Hematopoietic multipotent progenitor cell treated with erythropoietin and hydrocortisone succinate and interleukin-3 and kit ligand, for 15 days (in vitro differentiated cells): ENCODE measurements around the gene EYA2.

Source experiments
- DNase-seq: peaks from one replicate; pipeline ENCODE4 v3.0.0-alpha.2; 2015; ENCODE audit warnings: low spot score

The EYA2 gene

DNA sequence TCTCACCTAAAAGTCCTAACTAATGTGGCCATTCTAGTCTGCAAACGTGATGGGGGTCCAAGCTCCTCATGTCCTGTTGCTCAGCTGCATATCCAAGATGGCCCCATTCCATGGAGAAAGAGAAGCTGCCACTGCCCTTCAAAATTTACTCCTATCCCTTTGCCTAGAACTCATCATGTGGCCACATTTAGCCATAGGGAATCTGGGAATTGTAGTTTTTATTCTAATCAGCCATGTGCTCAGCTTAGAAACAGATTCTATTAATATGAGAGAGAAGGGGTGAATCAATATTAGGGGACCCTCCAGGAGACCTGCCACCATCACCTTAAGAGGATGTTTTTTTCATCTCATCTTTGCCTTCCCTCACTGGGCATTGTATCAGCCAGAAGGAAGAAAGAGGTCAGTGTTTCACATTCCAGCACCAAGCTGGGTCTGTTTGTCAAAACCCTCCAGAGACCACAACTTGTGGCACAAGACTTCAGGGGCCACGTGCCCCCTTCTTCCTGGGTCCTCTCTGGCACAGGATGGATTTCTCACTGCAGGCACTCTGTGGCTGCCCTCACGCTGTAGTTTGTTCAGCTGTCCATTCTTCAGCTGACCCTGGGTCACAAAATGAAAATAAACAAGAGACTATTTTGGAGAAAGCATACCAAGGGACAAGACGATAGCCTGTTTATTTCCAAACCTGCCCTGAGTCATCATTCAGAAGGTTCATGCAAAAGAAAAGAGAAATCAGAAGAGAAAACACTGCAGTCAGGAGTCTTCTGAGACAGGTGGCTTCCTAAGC, 172.0 kb downstream of the EYA2 start:
- DNase-seq = no peak

DNA sequence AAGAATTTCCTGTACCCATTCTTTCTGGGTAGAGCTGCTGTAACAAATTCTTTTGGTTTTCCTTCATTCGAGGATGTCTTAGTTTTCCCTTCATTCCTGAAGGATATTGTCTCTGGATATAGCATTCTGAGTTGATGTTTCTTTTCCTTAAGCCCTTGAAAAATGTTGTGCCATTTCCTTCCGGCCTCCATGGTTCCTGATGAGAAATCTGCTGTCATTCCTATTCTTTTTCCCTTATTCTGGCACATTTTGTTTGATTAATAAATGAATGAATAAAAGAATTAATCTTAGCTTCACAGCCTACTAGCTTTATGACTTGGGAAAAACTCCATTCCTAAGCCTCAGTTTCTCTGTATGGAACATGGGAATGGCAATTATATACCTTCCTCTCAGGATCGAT, 173.1 kb downstream of the EYA2 start:
- DNase-seq = no peak

DNA sequence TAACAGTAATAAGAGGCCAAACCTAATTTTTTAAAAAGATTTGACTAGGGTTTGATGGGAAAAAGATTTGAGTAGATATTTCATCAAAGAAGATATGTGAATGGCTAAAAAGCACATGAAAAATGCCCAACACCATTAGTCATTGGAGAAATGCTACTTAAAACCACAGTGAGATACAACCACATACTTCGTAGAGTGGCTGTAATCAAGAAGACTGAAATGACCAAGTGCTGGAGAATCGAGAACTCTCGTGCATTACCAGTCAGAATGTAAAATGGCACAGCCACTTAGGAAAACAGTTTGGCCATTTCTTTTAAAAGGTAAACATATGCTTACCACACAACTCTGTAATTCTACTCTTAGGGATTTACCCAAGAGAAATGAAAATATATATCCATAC, 175.5 kb downstream of the EYA2 start:
- DNase-seq = no peak

DNA sequence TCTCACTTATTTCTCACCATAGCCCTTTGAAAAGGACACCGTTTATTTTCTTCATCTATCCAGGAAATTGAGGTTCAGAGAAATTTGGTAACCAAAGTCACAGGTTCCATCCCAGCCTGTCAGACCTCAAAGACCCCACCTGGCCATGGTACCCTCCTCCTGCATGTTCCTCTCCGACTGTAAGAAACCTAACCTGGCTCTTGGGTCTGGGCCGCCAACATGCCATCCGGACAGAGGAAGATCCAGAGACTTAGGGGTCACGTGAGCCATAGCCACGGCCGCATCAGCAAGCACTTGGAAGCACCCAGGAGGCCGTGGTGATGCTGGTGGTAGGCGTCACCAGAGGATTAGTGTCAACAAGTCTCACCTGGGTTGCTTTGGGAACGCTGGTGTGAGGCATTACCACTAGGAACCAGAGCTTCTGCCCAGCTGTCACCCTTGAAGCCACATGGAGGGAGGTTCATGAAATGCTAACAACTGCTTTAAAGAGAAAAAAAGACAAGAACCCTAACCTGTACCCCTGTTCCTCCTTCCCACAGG, 177.1 kb downstream of the EYA2 start:
- no peak for DNase-seq

GRCh38 chr20:47073766-47074475, 179.3 kb downstream of the EYA2 start:
- DNase-seq = no peak

GRCh38 chr20:47075263-47075662, 180.6 kb downstream of the EYA2 start:
- no peak for DNase-seq

GRCh38 chr20:47079047-47079446, 184.4 kb downstream of the EYA2 start:
- no peak for DNase-seq

DNA sequence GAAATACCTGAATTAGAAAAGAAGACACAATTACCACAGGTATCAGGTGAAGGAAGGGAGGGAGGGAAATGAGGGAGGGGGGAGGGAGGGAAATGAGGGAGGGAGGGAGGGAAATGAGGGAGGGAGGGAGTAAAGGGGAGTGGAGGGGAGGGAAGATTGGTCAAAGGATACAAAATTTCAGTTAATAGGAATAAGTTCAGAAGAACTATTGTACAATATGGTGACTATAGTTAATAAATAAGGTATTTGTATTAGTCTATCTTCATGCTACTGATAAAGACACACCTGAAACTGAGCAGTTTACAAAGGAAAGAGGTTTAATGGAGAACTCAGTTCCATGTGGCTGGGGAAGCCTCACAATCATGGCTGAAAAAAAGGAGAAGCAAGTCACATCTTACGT, 185.7 kb downstream of the EYA2 start:
- DNase-seq = no peak

DNA sequence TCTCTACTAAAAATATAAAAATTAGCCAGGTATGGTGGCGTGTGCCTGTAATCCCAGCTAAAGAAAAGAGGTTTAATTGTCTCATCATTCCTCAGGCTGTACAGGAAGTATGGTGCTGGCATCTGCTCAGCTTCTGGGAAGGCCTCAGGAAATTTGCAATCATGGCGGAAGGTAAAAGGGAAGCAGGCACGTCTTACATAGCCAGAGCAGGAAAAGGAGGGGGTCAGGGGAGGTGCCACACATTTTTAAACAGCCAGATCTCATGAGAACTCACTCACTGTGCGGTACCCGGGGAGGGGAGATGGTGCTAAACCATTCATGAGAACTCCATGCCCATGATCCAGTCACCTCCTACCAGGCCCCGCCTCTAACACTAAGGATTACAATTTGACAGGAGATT, 191.7 kb downstream of the EYA2 start:
- DNase-seq = no peak

- no peak for DNase-seq
Observed at GRCh38 chr20:47088335-47088734, 193.7 kb downstream of the EYA2 start.

DNA sequence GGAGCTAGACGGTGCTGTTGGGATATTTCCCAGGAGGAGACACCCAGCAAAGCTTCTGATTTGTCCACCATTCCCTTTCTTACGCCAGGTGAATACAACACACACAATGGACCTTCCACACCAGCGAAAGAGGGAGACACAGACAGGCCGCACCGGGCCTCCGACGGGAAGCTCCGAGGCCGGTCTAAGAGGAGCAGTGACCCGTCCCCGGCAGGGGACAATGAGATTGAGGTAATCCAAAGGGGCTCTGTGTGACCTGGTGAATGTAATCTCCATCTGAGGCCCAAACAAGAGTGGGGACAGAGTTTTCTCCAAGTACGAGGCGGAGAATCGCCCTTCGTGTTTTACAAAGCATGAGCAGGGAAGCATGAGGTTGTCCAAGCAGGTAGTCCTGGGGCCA, 194.5 kb downstream of the EYA2 start:
- DNase-seq = no peak

- DNase-seq = no peak
Observed at GRCh38 chr20:47090835-47091234, 196.2 kb downstream of the EYA2 start.

GRCh38 chr20:47093320-47093966, 198.8 kb downstream of the EYA2 start:
- DNase-seq = no peak

DNA sequence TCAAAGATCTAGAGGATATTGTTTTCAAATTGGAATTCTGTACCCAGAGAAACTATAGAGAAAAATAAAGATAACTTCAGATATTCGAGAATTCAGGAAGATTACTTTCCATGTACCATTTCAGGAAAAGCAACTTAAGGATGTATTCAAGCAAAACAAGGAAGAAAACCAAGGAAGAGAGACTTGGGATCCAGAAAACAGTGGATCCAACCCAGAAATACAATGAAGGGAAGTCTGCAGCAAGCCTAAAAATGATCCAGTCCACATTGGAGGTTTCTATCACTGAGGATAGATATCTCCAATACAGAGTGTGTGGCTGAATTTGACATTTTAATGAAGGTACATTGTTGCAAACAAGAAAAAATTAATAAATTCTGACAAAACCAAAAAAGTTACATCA, 201.0 kb downstream of the EYA2 start:
- no peak for DNase-seq

GRCh38 chr20:47097691-47098622, 203.3 kb downstream of the EYA2 start:
- no peak for DNase-seq

GRCh38 chr20:47099093-47099492, 204.4 kb downstream of the EYA2 start:
- no peak for DNase-seq

DNA sequence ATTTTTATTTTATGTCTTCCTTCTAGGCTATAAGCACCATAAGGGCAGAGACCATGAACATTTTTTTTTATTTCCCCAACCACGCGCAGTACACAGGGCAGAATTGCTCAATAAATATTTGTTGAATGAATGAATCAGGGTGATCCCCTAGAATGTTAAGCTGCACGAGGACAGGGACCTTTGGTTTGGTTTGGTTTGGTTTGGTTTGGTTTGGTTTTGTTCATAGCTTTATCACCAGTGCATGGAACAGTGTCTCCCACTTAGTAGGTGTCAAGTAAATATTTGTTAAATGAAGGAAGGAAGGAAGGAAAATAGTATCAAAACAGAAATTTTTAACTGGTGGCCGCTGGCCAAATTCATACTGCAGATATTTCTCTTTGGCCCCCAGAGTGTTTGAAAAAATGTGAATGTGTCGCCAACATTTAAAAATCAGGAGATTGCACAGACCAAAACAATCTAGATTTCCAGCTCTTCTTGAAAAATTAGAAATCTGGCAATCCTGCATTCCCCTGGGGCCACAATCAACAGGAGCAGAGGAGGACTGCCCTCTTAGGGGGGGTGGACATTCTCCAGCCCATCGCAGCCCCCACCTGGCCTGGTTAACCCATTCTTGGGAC, 205.3 kb downstream of the EYA2 start:
- no peak for DNase-seq

- DNase-seq = no peak
Observed at GRCh38 chr20:47102629-47103028, 208.0 kb downstream of the EYA2 start.

DNA sequence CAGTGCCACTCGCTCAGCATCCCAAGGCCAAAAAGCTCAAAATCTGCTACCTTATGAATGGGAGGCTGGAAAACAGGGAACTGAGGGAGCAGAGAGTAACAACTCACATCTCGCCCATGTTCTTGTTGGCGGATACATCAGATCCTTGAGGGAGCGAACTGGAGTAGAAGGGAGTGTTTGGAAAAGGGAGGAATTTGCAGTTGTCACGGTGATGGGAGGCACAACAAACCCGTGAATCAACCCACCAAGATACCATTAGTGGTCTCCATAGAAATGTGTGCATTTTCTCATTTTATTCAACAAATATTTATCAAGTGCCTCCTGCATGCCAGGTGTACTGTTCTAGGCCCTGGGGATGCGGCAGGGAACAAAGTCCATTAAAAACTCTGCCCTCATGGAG, 212.1 kb downstream of the EYA2 start:
- no peak for DNase-seq

- no peak for DNase-seq
Observed at GRCh38 chr20:47108994-47109393, 214.4 kb downstream of the EYA2 start.

DNA sequence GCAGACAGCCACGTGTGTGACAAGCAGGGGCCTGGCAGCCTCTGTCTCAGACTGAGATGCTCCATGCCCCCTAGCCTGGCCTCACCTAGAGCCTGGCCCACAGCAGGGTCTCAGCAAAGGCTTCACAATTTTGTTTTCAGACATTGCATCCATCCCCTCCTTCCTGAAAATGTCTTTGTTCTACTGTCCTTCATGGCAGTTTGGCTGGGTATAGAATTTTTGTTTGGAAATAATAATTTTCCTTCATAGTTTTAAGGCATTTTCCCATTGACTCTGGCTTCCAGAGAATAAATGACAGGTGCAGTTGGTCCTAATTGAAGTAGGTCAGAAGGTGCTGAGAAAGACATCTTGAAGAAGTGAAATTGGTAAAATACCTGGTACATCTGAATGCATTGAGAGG, 216.2 kb downstream of the EYA2 start:
- DNase-seq = no peak
